ENCODE results near the gene ST6GALNAC5.

The ST6GALNAC5 gene

GRCh38 chr1:76865696-76866286, 1.5 kb upstream of the ST6GALNAC5 start:
- no peak for TF ChIP-seq REST (IDR thresholded peaks at IDR 0.05; ENCODE audit: insufficient read depth in 1 of 2, low read depth in 2 of 2, low read length in 2 of 2)

- TF ChIP-seq POLR2AphosphoS5 (IDR thresholded peaks at IDR 0.05; ENCODE audit: low read depth, low read length) (no peak), FOXP2 (optimal IDR thresholded peaks at IDR 0.05; ENCODE audit: borderline replicate concordance, extremely low read depth, extremely low read length, insufficient read depth) (no peak), TAF1 (IDR thresholded peaks at IDR 0.05; ENCODE audit: borderline replicate concordance, insufficient read depth, low read length) (no peak), SIN3A (IDR thresholded peaks at IDR 0.05; ENCODE audit: borderline replicate concordance, insufficient read depth, low read length) (no peak), REST (IDR thresholded peaks at IDR 0.05; ENCODE audit: insufficient read depth in 1 of 2, low read depth in 2 of 2, low read length in 2 of 2) (no peak)
Measured at GRCh38 chr1:76866566-76866965, 714 bp upstream of the ST6GALNAC5 start.

- no peak for TF ChIP-seq TAF1 (IDR thresholded peaks at IDR 0.05; ENCODE audit: borderline replicate concordance, insufficient read depth, low read length)
- no peak for TF ChIP-seq SIN3A (IDR thresholded peaks at IDR 0.05; ENCODE audit: borderline replicate concordance, insufficient read depth, low read length)
- no peak for TF ChIP-seq POLR2AphosphoS5 (IDR thresholded peaks at IDR 0.05; ENCODE audit: low read depth, low read length)
- TF ChIP-seq FOXP2 (optimal IDR thresholded peaks at IDR 0.05; ENCODE audit: borderline replicate concordance, extremely low read depth, extremely low read length, insufficient read depth): no peak
- no peak for TF ChIP-seq REST (IDR thresholded peaks at IDR 0.05; ENCODE audit: insufficient read depth in 1 of 2, low read depth in 2 of 2, low read length in 2 of 2)
Measured at GRCh38 chr1:76868154-76868882, 1.0 kb downstream of the ST6GALNAC5 start.

GRCh38 chr1:76868916-76869315, 1.6 kb downstream of the ST6GALNAC5 start:
- no peak for TF ChIP-seq SIN3A (IDR thresholded peaks at IDR 0.05; ENCODE audit: borderline replicate concordance, insufficient read depth, low read length)
- no peak for TF ChIP-seq FOXP2 (optimal IDR thresholded peaks at IDR 0.05; ENCODE audit: borderline replicate concordance, extremely low read depth, extremely low read length, insufficient read depth)
- TF ChIP-seq POLR2AphosphoS5 (IDR thresholded peaks at IDR 0.05; ENCODE audit: low read depth, low read length): no peak
- no peak for TF ChIP-seq REST (IDR thresholded peaks at IDR 0.05; ENCODE audit: insufficient read depth in 1 of 2, low read depth in 2 of 2, low read length in 2 of 2)
- TF ChIP-seq TAF1 (IDR thresholded peaks at IDR 0.05; ENCODE audit: borderline replicate concordance, insufficient read depth, low read length): no peak
